ENCODE data around the gene WDR7.

The WDR7 gene

DNA sequence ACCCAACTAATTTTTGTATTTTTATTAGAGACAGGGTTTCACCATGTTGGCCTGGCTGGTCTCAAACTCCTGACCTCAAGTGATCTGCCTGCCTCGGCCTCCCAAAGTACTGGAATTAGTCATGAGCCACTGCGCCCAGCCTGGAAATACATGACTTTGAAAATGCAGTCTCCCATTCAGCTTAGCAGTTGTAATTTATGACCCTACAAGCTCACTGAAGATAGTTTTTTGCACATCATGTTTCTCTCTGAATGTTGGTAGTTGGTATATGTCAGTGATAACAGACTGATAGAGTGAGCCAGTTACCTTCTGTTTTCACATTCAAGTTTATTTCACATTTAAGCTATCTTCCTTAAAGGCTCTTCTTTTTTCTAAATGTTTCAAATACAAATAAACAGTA lies 7.1 kb downstream of the WDR7 start:
- no peak overlapping the region for H3K27ac ChIP-seq (ENCODE audit: low read depth, low read length)
- no peaks in the 10 kb centered on the region for H3K36me3 ChIP-seq (ENCODE audit: control insufficient read depth, insufficient read depth, low read length)
- H3K27me3 ChIP-seq (ENCODE audit: control insufficient read depth, insufficient read depth, low read length), result no peaks in the 10 kb centered on the region
- H3K4me3 ChIP-seq (ENCODE audit: low read depth, low read length), result no peak overlapping the region
- H3K4me1 ChIP-seq (ENCODE audit: control insufficient read depth, insufficient read depth, low read length), result no peaks in the 10 kb centered on the region
- no peak overlapping the region for H3K9ac ChIP-seq (ENCODE audit: low read length)
- no peaks in the 10 kb centered on the region for H3K9me3 ChIP-seq (ENCODE audit: control insufficient read depth, insufficient read depth, low read depth, low read length)

DNA sequence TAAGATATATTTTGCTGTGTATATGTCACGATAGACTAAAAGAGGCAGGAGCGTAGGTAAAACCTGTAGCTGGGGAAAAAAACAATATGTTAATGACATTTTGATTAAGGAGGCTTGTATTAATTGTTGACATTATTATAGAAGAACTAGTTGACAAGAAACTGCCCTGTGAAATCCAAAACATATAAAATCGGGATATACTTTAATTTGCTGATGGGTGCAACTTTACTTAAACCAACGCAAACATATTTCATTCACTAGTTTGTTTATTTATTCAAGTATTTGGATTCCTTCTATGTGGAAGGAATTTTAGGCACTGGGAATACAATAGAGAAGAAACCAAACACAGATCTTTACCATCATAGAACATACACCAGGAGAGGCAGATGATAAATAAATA lies 8.0 kb downstream of the WDR7 start:
- no peaks in the 10 kb centered on the region for H3K36me3 ChIP-seq (ENCODE audit: control insufficient read depth, insufficient read depth, low read length)
- H3K9me3 ChIP-seq (ENCODE audit: control insufficient read depth, insufficient read depth, low read depth, low read length), result no peaks in the 10 kb centered on the region
- H3K27me3 ChIP-seq (ENCODE audit: control insufficient read depth, insufficient read depth, low read length), result no peaks in the 10 kb centered on the region
- H3K4me1 ChIP-seq (ENCODE audit: control insufficient read depth, insufficient read depth, low read length), result no peaks in the 10 kb centered on the region
- H3K27ac ChIP-seq (ENCODE audit: low read depth, low read length), result no peak overlapping the region
- no peak overlapping the region for H3K9ac ChIP-seq (ENCODE audit: low read length)
- no peak overlapping the region for H3K4me3 ChIP-seq (ENCODE audit: low read depth, low read length)

DNA sequence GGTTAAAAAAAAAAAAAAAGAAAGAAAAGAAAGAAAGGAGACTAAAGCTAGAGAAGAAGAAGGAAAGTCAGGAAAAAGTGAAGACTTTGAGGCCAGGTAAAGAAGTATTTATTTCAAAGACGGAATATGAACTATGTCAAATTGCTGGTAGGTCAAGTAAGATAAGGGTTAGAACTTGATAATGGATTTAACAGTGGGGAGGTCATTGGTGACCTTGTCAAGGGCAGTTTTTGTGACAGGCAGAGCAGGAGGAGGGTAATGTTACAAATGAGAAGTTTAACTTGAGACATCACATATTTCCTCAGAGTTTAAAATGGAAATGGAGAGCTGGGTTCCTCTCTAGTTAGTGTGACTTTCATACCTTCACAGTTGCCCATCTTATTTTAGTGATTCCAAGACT lies 9.5 kb downstream of the WDR7 start:
- no peak overlapping the region for H3K9ac ChIP-seq (ENCODE audit: low read length)
- no peaks in the 10 kb centered on the region for H3K36me3 ChIP-seq (ENCODE audit: control insufficient read depth, insufficient read depth, low read length)
- no peaks in the 10 kb centered on the region for H3K4me1 ChIP-seq (ENCODE audit: control insufficient read depth, insufficient read depth, low read length)
- H3K27me3 ChIP-seq (ENCODE audit: control insufficient read depth, insufficient read depth, low read length), result no peaks in the 10 kb centered on the region
- no peak overlapping the region for H3K27ac ChIP-seq (ENCODE audit: low read depth, low read length)
- no peaks in the 10 kb centered on the region for H3K9me3 ChIP-seq (ENCODE audit: control insufficient read depth, insufficient read depth, low read depth, low read length)
- H3K4me3 ChIP-seq (ENCODE audit: low read depth, low read length), result no peak overlapping the region

DNA sequence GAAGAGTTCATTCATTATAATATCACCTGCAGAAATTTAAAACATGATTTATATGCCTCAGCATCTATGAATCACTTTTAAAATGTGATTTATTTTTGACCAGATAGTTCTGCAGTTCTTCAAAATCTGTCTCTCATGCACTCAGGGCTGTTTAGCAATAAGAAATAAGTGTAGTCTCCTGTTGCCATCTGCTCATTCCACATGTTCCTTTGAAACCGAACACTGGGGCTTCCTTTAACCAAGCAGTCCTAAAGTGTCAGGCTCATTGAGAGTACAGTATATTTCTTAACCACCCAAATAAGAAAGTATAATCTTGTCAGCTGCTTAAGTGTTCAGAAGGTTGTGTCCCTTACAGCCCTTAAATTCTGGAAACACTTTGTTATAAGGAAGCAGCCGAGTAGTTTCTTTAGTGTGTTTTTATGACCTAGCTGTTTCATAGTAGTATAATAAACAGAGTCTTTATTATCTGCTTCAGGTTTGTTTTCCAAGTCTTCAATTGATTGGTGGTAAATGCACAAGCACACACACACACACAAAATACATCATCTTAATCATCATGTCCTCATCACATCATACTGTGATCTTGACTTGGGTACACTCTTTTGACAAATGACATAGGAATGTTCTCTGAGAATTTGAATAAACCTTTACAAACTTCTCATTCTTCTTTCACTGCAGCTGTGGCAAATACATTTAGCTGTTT lies 10.4 kb downstream of the WDR7 start:
- Histone ChIP-seq H3K4me1 (ENCODE audit: control insufficient read depth, insufficient read depth, low read length) (no peaks in the 10 kb centered on the region), H3K9me3 (ENCODE audit: control insufficient read depth, insufficient read depth, low read depth, low read length) (no peaks in the 10 kb centered on the region), H3K27ac (ENCODE audit: low read depth, low read length) (no peak overlapping the region), H3K4me3 (ENCODE audit: low read depth, low read length) (no peak overlapping the region), H3K9ac (ENCODE audit: low read length) (no peak overlapping the region), H3K36me3 (ENCODE audit: control insufficient read depth, insufficient read depth, low read length) (no peaks in the 10 kb centered on the region), H3K27me3 (ENCODE audit: control insufficient read depth, insufficient read depth, low read length) (no peaks in the 10 kb centered on the region)

DNA sequence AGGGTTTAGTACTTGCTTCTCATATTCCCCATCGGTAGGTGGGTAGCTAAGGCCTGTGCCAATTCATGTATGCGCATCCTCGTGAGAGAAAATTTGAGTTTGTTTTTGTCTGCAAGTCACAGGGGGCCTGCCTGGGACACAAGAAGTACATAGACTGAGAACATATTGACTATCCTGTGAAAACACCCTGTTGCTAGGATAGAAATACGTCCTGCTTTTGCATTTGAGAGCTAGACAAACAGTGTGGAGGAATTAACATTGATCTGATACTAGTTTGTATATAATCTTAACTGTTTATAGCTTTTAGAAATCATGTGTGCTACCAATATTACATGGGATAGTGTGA lies 10.9 kb downstream of the WDR7 start:
- Histone ChIP-seq H3K4me3 (ENCODE audit: low read depth, low read length) (no peak overlapping the region), H3K9me3 (ENCODE audit: control insufficient read depth, insufficient read depth, low read depth, low read length) (no peaks in the 10 kb centered on the region), H3K9ac (ENCODE audit: low read length) (no peak overlapping the region), H3K36me3 (ENCODE audit: control insufficient read depth, insufficient read depth, low read length) (no peaks in the 10 kb centered on the region), H3K27me3 (ENCODE audit: control insufficient read depth, insufficient read depth, low read length) (no peaks in the 10 kb centered on the region), H3K27ac (ENCODE audit: low read depth, low read length) (no peak overlapping the region), H3K4me1 (ENCODE audit: control insufficient read depth, insufficient read depth, low read length) (no peaks in the 10 kb centered on the region)

DNA sequence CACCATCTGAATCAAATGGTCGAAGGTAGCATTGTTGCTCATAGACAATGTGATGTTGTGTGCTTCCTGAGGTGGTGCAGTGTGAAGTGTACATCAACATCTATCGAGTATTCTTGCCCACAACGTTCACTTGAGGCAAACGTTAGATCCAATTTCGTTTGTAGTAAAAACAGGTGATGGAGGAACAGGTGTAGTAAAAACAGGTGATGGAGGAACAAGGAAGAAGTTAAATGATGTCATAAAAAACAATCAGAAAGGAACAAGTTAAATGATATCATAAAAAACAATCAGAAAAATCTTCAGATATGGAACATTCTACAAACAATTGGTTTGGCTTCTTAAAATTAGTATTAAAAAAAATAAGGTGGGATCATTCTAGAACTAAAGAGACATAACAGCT lies 11.3 kb downstream of the WDR7 start:
- Histone ChIP-seq H3K9me3 (ENCODE audit: control insufficient read depth, insufficient read depth, low read depth, low read length) (no peaks in the 10 kb centered on the region), H3K4me3 (ENCODE audit: low read depth, low read length) (no peak overlapping the region), H3K36me3 (ENCODE audit: control insufficient read depth, insufficient read depth, low read length) (no peaks in the 10 kb centered on the region), H3K4me1 (ENCODE audit: control insufficient read depth, insufficient read depth, low read length) (no peaks in the 10 kb centered on the region), H3K27ac (ENCODE audit: low read depth, low read length) (no peak overlapping the region), H3K9ac (ENCODE audit: low read length) (no peak overlapping the region), H3K27me3 (ENCODE audit: control insufficient read depth, insufficient read depth, low read length) (no peaks in the 10 kb centered on the region)

DNA sequence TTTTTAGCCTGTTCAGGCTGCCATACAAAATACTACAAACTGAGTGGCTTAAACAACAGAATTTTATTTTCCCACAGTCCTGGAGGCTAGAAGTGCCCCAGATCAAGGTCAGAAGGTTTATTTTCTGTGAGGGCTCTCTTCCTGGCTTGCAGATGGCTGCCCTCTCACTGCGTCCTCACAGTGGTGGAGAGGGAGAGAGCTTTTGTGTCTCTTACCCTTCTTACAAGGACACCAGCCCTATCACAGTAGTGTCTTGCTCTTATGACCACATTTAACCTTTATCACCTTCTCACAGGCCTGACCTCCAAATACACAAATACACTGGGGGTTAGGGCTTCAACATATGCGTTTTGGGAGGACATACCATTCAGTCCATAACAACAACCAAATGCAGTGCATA lies 11.7 kb downstream of the WDR7 start:
- H3K27me3 ChIP-seq (ENCODE audit: control insufficient read depth, insufficient read depth, low read length), result no peaks in the 10 kb centered on the region
- no peaks in the 10 kb centered on the region for H3K9me3 ChIP-seq (ENCODE audit: control insufficient read depth, insufficient read depth, low read depth, low read length)
- no peaks in the 10 kb centered on the region for H3K4me1 ChIP-seq (ENCODE audit: control insufficient read depth, insufficient read depth, low read length)
- H3K27ac ChIP-seq (ENCODE audit: low read depth, low read length), result no peak overlapping the region
- no peak overlapping the region for H3K4me3 ChIP-seq (ENCODE audit: low read depth, low read length)
- H3K9ac ChIP-seq (ENCODE audit: low read length), result no peak overlapping the region
- H3K36me3 ChIP-seq (ENCODE audit: control insufficient read depth, insufficient read depth, low read length), result no peaks in the 10 kb centered on the region

DNA sequence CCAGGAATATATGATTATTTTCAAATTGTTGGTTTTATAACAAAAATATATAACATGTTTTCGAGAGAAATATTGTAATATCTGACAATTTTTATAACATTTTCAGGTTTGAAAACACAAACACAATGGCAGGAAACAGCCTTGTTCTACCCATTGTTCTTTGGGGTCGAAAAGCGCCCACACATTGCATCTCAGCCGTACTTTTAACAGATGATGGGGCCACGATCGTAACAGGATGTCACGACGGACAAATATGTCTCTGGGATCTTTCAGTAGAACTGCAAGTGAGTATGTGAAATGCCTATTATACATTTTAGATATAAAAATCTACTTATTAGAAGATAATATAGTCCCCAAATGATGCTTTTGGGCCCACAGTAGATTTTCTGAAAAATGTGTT lies 21.2 kb downstream of the WDR7 start:
- no peak overlapping the region for H3K9ac ChIP-seq (ENCODE audit: low read length)
- no peaks in the 10 kb centered on the region for H3K27me3 ChIP-seq (ENCODE audit: control insufficient read depth, insufficient read depth, low read length)
- H3K27ac ChIP-seq (ENCODE audit: low read depth, low read length), result no peak overlapping the region

DNA sequence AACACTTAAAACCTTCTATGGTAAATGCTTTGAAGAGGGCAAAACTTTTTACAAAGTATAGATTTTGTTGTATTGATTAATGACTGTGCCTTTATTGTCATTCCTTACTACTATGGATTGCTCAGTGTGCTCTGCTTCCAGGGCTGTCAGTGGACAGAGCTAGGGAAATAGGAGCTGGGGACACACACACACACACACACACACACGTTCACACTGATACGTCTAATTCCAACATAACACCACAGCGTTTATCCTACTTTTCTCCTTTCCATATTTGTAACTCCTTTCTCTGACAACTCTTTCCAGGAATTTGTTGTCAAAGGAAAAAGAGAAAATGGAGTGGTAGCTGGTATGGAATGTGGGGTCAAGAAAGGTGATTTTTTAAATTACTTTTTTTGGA lies 21.8 kb downstream of the WDR7 start:
- Histone ChIP-seq H3K27me3 (ENCODE audit: control insufficient read depth, insufficient read depth, low read length) (no peaks in the 10 kb centered on the region), H3K4me3 (ENCODE audit: low read depth, low read length) (no peak overlapping the region), H3K36me3 (ENCODE audit: control insufficient read depth, insufficient read depth, low read length) (no peaks in the 10 kb centered on the region), H3K4me1 (ENCODE audit: control insufficient read depth, insufficient read depth, low read length) (no peaks in the 10 kb centered on the region), H3K9ac (ENCODE audit: low read length) (no peak overlapping the region), H3K9me3 (ENCODE audit: control insufficient read depth, insufficient read depth, low read depth, low read length) (no peaks in the 10 kb centered on the region), H3K27ac (ENCODE audit: low read depth, low read length) (no peak overlapping the region)

More for the DNA sequence above, 21.2 kb downstream of the WDR7 start:
- Histone ChIP-seq H3K4me1 (ENCODE audit: control insufficient read depth, insufficient read depth, low read length) (no peaks in the 10 kb centered on the region), H3K9me3 (ENCODE audit: control insufficient read depth, insufficient read depth, low read depth, low read length) (no peaks in the 10 kb centered on the region), H3K4me3 (ENCODE audit: low read depth, low read length) (no peak overlapping the region), H3K36me3 (ENCODE audit: control insufficient read depth, insufficient read depth, low read length) (no peaks in the 10 kb centered on the region)

DNA sequence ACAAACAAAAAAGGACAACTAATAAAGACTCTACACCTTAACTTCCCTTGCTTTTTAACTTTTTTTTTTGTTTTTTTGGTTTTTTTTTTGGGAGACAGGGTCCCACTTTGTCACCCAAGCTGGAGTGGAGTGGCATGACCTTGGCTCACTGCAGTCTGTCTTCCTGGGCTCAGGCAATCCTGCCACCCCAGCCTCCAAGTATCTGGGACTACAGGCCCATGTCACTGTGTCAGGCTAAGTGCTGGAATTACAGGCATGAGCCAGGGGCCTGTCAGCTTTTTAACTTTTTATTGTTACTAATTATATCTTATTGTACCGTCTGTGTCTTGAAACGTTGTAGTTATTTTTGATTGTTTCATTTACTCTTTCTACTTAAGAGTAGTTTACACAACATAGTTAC lies 25.5 kb downstream of the WDR7 start:
- Histone ChIP-seq H3K36me3 (ENCODE audit: control insufficient read depth, insufficient read depth, low read length) (no peaks in the 10 kb centered on the region), H3K4me1 (ENCODE audit: control insufficient read depth, insufficient read depth, low read length) (no peaks in the 10 kb centered on the region), H3K27me3 (ENCODE audit: control insufficient read depth, insufficient read depth, low read length) (no peaks in the 10 kb centered on the region), H3K9me3 (ENCODE audit: control insufficient read depth, insufficient read depth, low read depth, low read length) (no peaks in the 10 kb centered on the region), H3K4me3 (ENCODE audit: low read depth, low read length) (no peak overlapping the region), H3K9ac (ENCODE audit: low read length) (no peak overlapping the region), H3K27ac (ENCODE audit: low read depth, low read length) (no peak overlapping the region)

DNA sequence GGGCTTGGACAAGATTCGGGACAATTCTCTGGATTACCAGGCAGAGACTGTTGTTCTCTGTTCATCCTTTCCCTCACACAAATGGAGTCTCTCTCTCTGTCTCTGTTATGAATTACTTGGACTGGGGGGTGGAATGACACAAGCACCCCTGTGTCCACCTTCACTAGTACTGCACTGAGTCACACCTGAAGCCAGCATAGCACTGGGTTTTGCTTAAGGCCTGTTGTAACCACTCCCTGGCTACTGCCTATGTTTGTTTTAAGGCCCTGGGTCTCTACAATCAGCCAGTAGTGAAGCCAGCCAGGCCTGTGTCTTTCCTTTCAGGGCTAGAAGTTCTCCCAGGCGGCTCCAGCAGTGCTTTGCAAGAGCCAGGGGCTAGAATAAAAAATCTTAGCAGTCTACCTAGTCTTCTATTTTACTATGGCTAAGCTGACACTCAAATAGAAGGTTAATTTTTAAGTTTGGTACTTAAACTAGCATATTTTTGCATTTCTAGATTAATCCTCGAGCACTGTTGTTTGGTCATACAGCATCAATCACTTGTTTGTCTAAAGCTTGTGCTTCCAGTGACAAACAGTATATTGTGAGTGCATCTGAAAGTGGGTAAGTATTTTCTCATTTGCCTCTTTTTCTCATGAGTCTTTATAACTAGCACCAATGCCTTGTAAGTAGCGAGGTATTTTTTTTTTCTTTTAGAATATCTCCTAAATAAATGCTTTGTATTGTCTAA lies 27.8 kb downstream of the WDR7 start:
- no peaks in the 10 kb centered on the region for H3K9me3 ChIP-seq (ENCODE audit: control insufficient read depth, insufficient read depth, low read depth, low read length)
- no peaks in the 10 kb centered on the region for H3K4me1 ChIP-seq (ENCODE audit: control insufficient read depth, insufficient read depth, low read length)
- no peaks in the 10 kb centered on the region for H3K36me3 ChIP-seq (ENCODE audit: control insufficient read depth, insufficient read depth, low read length)
- H3K9ac ChIP-seq (ENCODE audit: low read length), result no peak overlapping the region
- H3K27me3 ChIP-seq (ENCODE audit: control insufficient read depth, insufficient read depth, low read length), result no peaks in the 10 kb centered on the region
- no peak overlapping the region for H3K27ac ChIP-seq (ENCODE audit: low read depth, low read length)
- H3K4me3 ChIP-seq (ENCODE audit: low read depth, low read length), result no peak overlapping the region

Measured in HUES6 (cell line).